RWPE2 (cell line): ENCODE measurements around the gene HSD3B2.

Source experiments
- ATAC-seq: fragments of 200-7000 bp; cut with Tn5 transposase; 3 replicates; pipeline ENCODE4 v1.9.1; 2021; ENCODE audit warnings: low read depth
- DNase-seq: peaks from one replicate; pipeline ENCODE4 v3.0.0-alpha.2; 2020; ENCODE audit warnings: low spot score
- H3K27ac ChIP-seq: fragments of 450-650 bp; 2 replicates; pipeline ENCODE4 v1.5.1; 2017; ENCODE audit warnings: mild to moderate bottlenecking; ENCODE audit not compliant: poor library complexity, severe bottlenecking
- H3K27me3 ChIP-seq: fragments of 250-450 bp; sonication (Bioruptor Pico); 2 replicates; pipeline ENCODE4 v1.5.1; 2021; ENCODE audit warnings: mild to moderate bottlenecking, moderate library complexity; ENCODE audit not compliant: insufficient read depth, poor library complexity, severe bottlenecking
- H3K36me3 ChIP-seq: fragments of 250-450 bp; sonication (Bioruptor Pico); 2 replicates; pipeline ENCODE4 v1.5.1; 2020; ENCODE audit warnings: low read depth, mild to moderate bottlenecking, moderate library complexity
- H3K4me1 ChIP-seq: fragments of 250-450 bp; sonication (Bioruptor Pico); 2 replicates; pipeline ENCODE4 v1.5.1; 2021; ENCODE audit warnings: mild to moderate bottlenecking, moderate library complexity; ENCODE audit not compliant: insufficient read depth, poor library complexity, severe bottlenecking
- H3K4me3 ChIP-seq: fragments of 250-450 bp; sonication (Bioruptor Pico); 2 replicates; pipeline ENCODE4 v1.5.1; 2021; ENCODE audit warnings: mild to moderate bottlenecking, moderate library complexity; ENCODE audit not compliant: severe bottlenecking
- H3K9me3 ChIP-seq: fragments of 250-450 bp; sonication (Bioruptor Pico); 2 replicates; pipeline ENCODE4 v1.5.1; 2021; ENCODE audit warnings: mild to moderate bottlenecking, moderate library complexity; ENCODE audit not compliant: severe bottlenecking
- CTCF ChIP-seq: fragments of 450-650 bp; IDR thresholded peaks from one replicate; pipeline ENCODE4 v1.5.1; 2017; ENCODE audit warnings: mild to moderate bottlenecking, moderate library complexity; ENCODE audit not compliant: poor library complexity, severe bottlenecking

HSD3B2 gene

GRCh38 chr1:119467857-119468668 is 53.1 kb downstream of the HSD3B2 start:
- no peak for DNase-seq
- no peaks in the 10 kb centered on the region for H3K9me3 ChIP-seq

GRCh38 chr1:119469741-119470140 is 54.8 kb downstream of the HSD3B2 start:
- no peaks in the 10 kb centered on the region for H3K9me3 ChIP-seq
- no peaks in the 10 kb centered on the region for H3K4me1 ChIP-seq
- H3K4me3 ChIP-seq: no peak overlapping the region
- TF ChIP-seq CTCF: no peak
- H3K27me3 ChIP-seq: no peaks in the 10 kb centered on the region
- no peak for DNase-seq
- H3K27ac ChIP-seq: no peak overlapping the region
- H3K36me3 ChIP-seq: no peaks in the 10 kb centered on the region
- ATAC-seq: no peak

More at GRCh38 chr1:119467857-119468668, 53.1 kb downstream of the HSD3B2 start:
- H3K4me3 ChIP-seq: no peak overlapping the region
- no peak overlapping the region for H3K27ac ChIP-seq
- ATAC-seq: no peak
- no peaks in the 10 kb centered on the region for H3K36me3 ChIP-seq
- TF ChIP-seq CTCF: no peak
- H3K27me3 ChIP-seq: no peaks in the 10 kb centered on the region
- H3K4me1 ChIP-seq: no peaks in the 10 kb centered on the region

- H3K36me3 ChIP-seq: no peaks in the 10 kb centered on the region
- no peak for TF ChIP-seq CTCF
- H3K27me3 ChIP-seq: no peaks in the 10 kb centered on the region
- no peaks in the 10 kb centered on the region for H3K9me3 ChIP-seq
- DNase-seq (no peak), ATAC-seq (no peak)
- no peak overlapping the region for H3K4me3 ChIP-seq
- H3K27ac ChIP-seq: no peak overlapping the region
- no peaks in the 10 kb centered on the region for H3K4me1 ChIP-seq
Observed at GRCh38 chr1:119470377-119470776, 55.4 kb downstream of the HSD3B2 start.

- H3K27ac ChIP-seq: no peak overlapping the region
- H3K27me3 ChIP-seq: no peaks in the 10 kb centered on the region
- H3K4me3 ChIP-seq: no peak overlapping the region
Observed at GRCh38 chr1:119470958-119471357, 56.0 kb downstream of the HSD3B2 start.

More at GRCh38 chr1:119470958-119471357, 56.0 kb downstream of the HSD3B2 start:
- ATAC-seq: no peak
- no peak for TF ChIP-seq CTCF
- no peaks in the 10 kb centered on the region for H3K4me1 ChIP-seq
- no peaks in the 10 kb centered on the region for H3K9me3 ChIP-seq
- H3K36me3 ChIP-seq: no peaks in the 10 kb centered on the region
- DNase-seq: no peak
